GM18867 (cell line): ENCODE data around the gene SVIL.
"Not testable (repeated sequence)": the region's sequence is repeated elsewhere in the genome, so short reads cannot be mapped to it uniquely, and the experiment has no call there.

ENCODE experiments used
- ATAC-seq: cut with Tn5 transposase; IDR thresholded peaks from one replicate; pipeline ENCODE4 v1.9.1; 2021; ENCODE audit warnings: mild to moderate bottlenecking, moderate library complexity; ENCODE audit not compliant: unreplicated experiment

SVIL gene

GRCh38 chr10:29493697-29494096 is 141.1 kb downstream of the SVIL start:
- no peak for ATAC-seq

GRCh38 chr10:29492774-29493173 is 142.0 kb downstream of the SVIL start:
- no peak for ATAC-seq

- ATAC-seq, result no peak
Measured at GRCh38 chr10:29491918-29492317, 142.9 kb downstream of the SVIL start.

- ATAC-seq, result not testable (repeated sequence)
Measured at GRCh38 chr10:29490781-29491280, 143.9 kb downstream of the SVIL start.

GRCh38 chr10:29488471-29488870 is 146.3 kb downstream of the SVIL start:
- not testable (repeated sequence) for ATAC-seq

- ATAC-seq, result peak; percentile 64
Measured at GRCh38 chr10:29487884-29488266, 146.9 kb downstream of the SVIL start.

GRCh38 chr10:29487032-29487883 is 147.5 kb downstream of the SVIL start:
- peak; percentile 31 for ATAC-seq

- no peak for ATAC-seq
Measured at GRCh38 chr10:29486433-29486832, 148.3 kb downstream of the SVIL start.

- ATAC-seq, result not testable (repeated sequence)
Measured at GRCh38 chr10:29484677-29485076, 150.1 kb downstream of the SVIL start.

- peak; percentile 70 for ATAC-seq
Measured at GRCh38 chr10:29482591-29483431, 152.0 kb downstream of the SVIL start.

GRCh38 chr10:29481906-29482440 is 152.8 kb downstream of the SVIL start:
- no peak for ATAC-seq

GRCh38 chr10:29479981-29480954 is 154.5 kb downstream of the SVIL start:
- ATAC-seq, result no peak

- ATAC-seq, result peak; percentile 36
Measured at GRCh38 chr10:29479081-29479925, 155.5 kb downstream of the SVIL start.

GRCh38 chr10:29473406-29474100 is 161.2 kb downstream of the SVIL start:
- no peak for ATAC-seq

- ATAC-seq, result no peak
Measured at GRCh38 chr10:29473087-29473356, 161.7 kb downstream of the SVIL start.

GRCh38 chr10:29472301-29473086 is 162.3 kb downstream of the SVIL start:
- no peak for ATAC-seq

GRCh38 chr10:29471544-29471859 is 163.3 kb downstream of the SVIL start:
- no peak for ATAC-seq

GRCh38 chr10:29470843-29471543 is 163.8 kb downstream of the SVIL start:
- no peak for ATAC-seq
